Common myeloid progenitor, CD34-positive (primary cell): ENCODE measurements around the gene AGBL4.

Experiments used
- CTCF ChIA-PET: fragments of 350-600 bp; sonication (Branson Sonifier 250); formaldehyde crosslinking; loops from one replicate; lab custom pipeline; 2021; ENCODE audit warnings: antibody characterized with exemption; lab: Charles Lee
- POLR2A ChIA-PET: fragments of 350-600 bp; sonication (Branson Sonifier 250); formaldehyde crosslinking; loops from one replicate; lab custom pipeline; 2021; ENCODE audit warnings: antibody characterized with exemption; lab: Charles Lee
- DNase-seq, 3 donors: peaks; one replicate each; pipeline versions ENCODE4 v3.0.0 to v3.0.0-alpha.2; 2013
- H3K27ac ChIP-seq, 2 experiments: 1 replicate in 1 of 2; 2 replicates in 1 of 2; pipeline ENCODE4 v1.7.0; 2013; ENCODE audit warnings: inconsistent platforms in 2 of 2, low read length in 2 of 2, mild to moderate bottlenecking in 2 of 2, low read depth in 1 of 2, moderate library complexity in 1 of 2; ENCODE audit not compliant: severe bottlenecking in 2 of 2, insufficient read depth in 1 of 2, poor library complexity in 1 of 2
- H3K27me3 ChIP-seq, 5 experiments: replicated peaks in 2 of 5; 1 replicate in 3 of 5; 2 replicates in 2 of 5; pipeline versions ENCODE4 v1.6.1 to v1.7.0; 2013; ENCODE audit warnings: low read length in 4 of 5, mild to moderate bottlenecking in 2 of 5, moderate library complexity in 2 of 5, inconsistent platforms in 1 of 5; ENCODE audit not compliant: insufficient read depth in 5 of 5, control insufficient read depth in 4 of 5
- H3K36me3 ChIP-seq, 4 experiments: 1 replicate in 2 of 4; 2 replicates in 2 of 4; pipeline versions ENCODE4 v1.6.1 to v1.7.0; 2013; ENCODE audit warnings: low read length in 3 of 4, control low read depth in 1 of 4, mild to moderate bottlenecking in 1 of 4; ENCODE audit not compliant: control insufficient read depth in 4 of 4, insufficient read depth in 4 of 4
- H3K4me1 ChIP-seq, 4 experiments: 1 replicate in 3 of 4; 2 replicates in 1 of 4; pipeline versions ENCODE4 v1.6.1 to v1.7.1; 2013; ENCODE audit warnings: low read length in 3 of 4, mild to moderate bottlenecking in 3 of 4, control low read depth in 1 of 4, inconsistent platforms in 1 of 4, moderate library complexity in 1 of 4; ENCODE audit not compliant: control insufficient read depth in 4 of 4, insufficient read depth in 4 of 4; ENCODE audit errors: control extremely low read depth in 1 of 4
- H3K4me3 ChIP-seq, 7 experiments: 1 replicate in 4 of 7; 2 replicates in 3 of 7; pipeline versions ENCODE4 v1.5.1 to v1.7.0; 2013; ENCODE audit warnings: mild to moderate bottlenecking in 7 of 7, low read length in 6 of 7, moderate library complexity in 6 of 7, inconsistent platforms in 2 of 7, low read depth in 2 of 7, control low read depth in 1 of 7; ENCODE audit not compliant: insufficient read depth in 4 of 7, control insufficient read depth in 1 of 7; ENCODE audit errors: extremely low read depth in 1 of 7
- H3K9me3 ChIP-seq, 5 experiments: 1 replicate in 4 of 5; 2 replicates in 1 of 5; pipeline versions ENCODE4 v1.6.1 to v1.7.1; 2013; ENCODE audit warnings: low read length in 4 of 5, mild to moderate bottlenecking in 2 of 5, inconsistent platforms in 1 of 5, low read depth in 1 of 5, moderate library complexity in 1 of 5; ENCODE audit not compliant: control insufficient read depth in 4 of 5, insufficient read depth in 2 of 5; ENCODE audit errors: control extremely low read depth in 1 of 5
- WGBS: methylation state at CpG from one replicate; pipeline ENCODE4 v1.1.5; 2013; ENCODE audit not compliant: insufficient coverage; 5-methylcytosine and 5-hydroxymethylcytosine counted together

AGBL4 gene

DNA sequence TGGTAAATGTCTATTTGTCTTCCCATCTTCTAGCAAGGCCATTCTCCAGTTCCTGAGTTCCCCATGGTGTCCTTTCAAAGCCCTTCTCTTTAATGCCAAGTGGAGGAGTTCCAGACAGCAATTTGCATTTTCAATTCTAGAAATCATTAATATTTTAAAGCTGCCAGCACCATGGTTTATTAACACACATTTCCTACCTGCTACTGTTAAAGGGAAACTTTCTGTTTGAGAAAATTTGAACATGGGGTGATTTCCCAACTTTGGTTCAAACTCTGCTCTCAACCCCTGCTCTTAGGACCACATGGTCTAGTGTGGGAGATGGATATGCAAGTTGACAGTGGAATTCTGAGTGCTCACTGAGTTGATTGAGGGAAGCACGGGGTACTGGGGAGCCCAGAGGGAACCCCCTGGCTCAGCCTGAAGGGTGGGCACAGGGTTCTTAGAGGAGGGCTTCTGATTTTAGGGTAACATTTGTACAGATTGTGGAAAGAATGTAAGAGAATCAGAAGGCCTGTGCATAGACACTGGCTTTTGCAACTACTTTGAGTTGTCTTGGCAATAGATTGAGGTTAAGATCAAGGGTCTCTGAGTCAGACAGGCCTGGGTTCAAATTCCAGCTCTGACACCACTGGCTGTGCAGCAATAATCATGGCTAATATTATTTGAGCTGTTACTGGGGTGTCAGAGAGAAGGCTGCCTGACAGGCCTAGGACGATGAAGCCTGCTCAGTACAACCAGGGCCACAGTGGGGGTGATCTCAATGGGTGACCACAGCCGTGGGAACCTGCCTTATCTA lies 1344.8 kb downstream of the AGBL4 start:
- POLR2A ChIA-PET: no interaction called here
- Histone ChIP-seq H3K36me3 (no peaks in the 10 kb centered on the region), H3K4me3 (no peak overlapping the region), H3K27ac (no peak overlapping the region), H3K27me3 (peaks cover 0 to 2% (median 0%) of the 10 kb centered on the region in 5 experiments), H3K4me1 (no peaks in the 10 kb centered on the region), H3K9me3 (no peaks in the 10 kb centered on the region)
- CTCF ChIA-PET: interaction anchor here (1.1 to 4.5 kb wide), 7 partner anchors 7 to 1654 kb away, joined by 4 to 43 read pairs (median 10); no protein-coding TSS in a partner anchor
- WGBS: 100% methylated on average over 2 of the region's 3 CpGs
- no peak for DNase-seq

DNA sequence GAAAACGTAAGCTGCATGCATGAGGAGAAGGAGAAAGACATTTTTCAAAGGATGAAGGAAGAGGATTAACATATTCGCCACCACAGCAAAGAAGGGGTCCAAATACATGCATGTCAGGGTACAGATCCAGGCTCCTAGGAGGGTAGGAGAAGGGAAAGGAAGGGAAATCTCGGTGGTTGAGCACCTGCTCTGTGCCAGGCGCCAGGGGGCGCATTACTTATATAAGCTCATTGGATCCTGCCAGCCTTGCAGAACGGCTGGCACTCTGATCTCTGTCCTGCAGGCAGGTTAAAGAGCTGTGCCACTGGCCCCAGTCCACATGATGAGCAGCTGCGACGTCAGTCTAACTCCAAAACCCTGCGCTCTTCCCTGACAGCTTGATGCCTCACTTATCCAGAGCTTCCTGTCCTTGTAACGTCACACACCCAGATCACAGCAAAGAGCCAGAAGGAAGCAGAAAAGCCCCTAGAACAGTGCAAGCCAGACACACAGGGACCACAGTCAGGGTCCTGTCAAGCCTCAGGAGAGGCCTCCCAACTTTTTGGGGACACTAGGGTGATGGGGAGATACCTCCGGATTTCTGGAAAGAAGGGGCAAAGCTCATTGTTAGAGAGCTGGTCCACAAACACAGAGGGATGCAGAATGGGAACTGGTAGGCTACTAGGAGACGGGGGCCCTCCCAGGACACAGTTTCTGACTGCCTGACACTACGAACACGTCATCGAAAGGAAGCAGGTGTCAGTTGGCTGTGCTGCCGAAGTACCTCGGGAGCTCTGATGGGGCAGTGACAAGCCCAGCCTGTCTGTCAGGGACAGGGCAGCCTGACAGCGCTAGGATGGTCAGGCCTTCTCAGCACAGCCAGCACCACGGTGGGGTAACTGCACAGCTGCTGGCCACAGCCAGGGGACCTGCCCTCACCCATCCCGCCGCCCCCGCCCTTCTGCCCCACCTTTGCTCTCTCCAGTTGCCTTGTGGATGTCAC lies 1346.2 kb downstream of the AGBL4 start:
- Histone ChIP-seq H3K4me3 (no peak overlapping the region), H3K4me1 (no peaks in the 10 kb centered on the region), H3K36me3 (no peaks in the 10 kb centered on the region), H3K27me3 (peaks cover 0 to 2% (median 0%) of the 10 kb centered on the region in 5 experiments), H3K9me3 (no peaks in the 10 kb centered on the region), H3K27ac (no peak overlapping the region)
- DNase-seq: peak; percentile 50 to 71 (median 67)
- CTCF ChIA-PET: interaction anchor here (0.8 to 4.5 kb wide), 20 partner anchors 8 to 1665 kb away, joined by 3 to 43 read pairs (median 4); no protein-coding TSS in a partner anchor
- POLR2A ChIA-PET: no interaction called here
- WGBS: 50% methylated on average over 19 of the region's 22 CpGs

DNA sequence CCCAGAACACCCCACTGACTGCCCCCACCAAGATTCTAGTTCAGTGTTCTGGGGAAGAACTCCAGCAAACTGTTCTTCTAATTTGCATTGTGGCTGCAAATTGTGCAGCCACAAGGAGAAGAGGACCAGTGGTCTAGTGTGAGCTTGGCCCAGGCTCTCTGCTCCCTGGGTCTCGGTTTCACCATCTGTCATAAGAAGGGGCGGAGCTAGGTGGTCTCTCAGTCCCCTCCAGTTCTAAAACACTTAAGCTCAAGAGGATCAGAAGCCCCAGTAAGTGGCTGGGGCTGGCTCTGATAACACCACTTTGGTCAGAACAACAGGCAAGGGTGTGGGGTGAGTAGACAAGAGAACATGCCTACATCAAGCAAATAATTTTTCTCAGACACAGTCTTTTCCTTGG lies 1346.9 kb downstream of the AGBL4 start:
- Histone ChIP-seq H3K36me3 (no peaks in the 10 kb centered on the region), H3K27me3 (peaks cover 0 to 2% (median 0%) of the 10 kb centered on the region in 5 experiments), H3K27ac (no peak overlapping the region), H3K4me3 (no peak overlapping the region), H3K4me1 (no peaks in the 10 kb centered on the region), H3K9me3 (no peaks in the 10 kb centered on the region)
- 77% methylated on average over 2 of the region's 2 CpGs for WGBS
- ChIA-PET CTCF (interaction anchor here (0.8 to 4.5 kb wide), 17 partner anchors 11 to 1656 kb away, joined by 3 to 43 read pairs (median 4); no protein-coding TSS in a partner anchor), POLR2A (no interaction called here)
- DNase-seq: no peak

- Histone ChIP-seq H3K4me1 (no peaks in the 10 kb centered on the region), H3K27me3 (peaks cover 0 to 2% (median 0%) of the 10 kb centered on the region in 5 experiments), H3K9me3 (no peaks in the 10 kb centered on the region), H3K36me3 (no peaks in the 10 kb centered on the region), H3K27ac (no peak overlapping the region), H3K4me3 (no peak overlapping the region)
- ChIA-PET POLR2A (no interaction called here), CTCF (interaction anchor here (0.8 to 4.5 kb wide), 9 partner anchors 10 to 1656 kb away, joined by 3 to 43 read pairs (median 5); no protein-coding TSS in a partner anchor)
- 83% methylated on average over 4 of the region's 7 CpGs for WGBS
- DNase-seq: no peak
These were observed 1347.4 kb downstream of the AGBL4 start for GRCh38 chr1:48676376-48676775.

DNA sequence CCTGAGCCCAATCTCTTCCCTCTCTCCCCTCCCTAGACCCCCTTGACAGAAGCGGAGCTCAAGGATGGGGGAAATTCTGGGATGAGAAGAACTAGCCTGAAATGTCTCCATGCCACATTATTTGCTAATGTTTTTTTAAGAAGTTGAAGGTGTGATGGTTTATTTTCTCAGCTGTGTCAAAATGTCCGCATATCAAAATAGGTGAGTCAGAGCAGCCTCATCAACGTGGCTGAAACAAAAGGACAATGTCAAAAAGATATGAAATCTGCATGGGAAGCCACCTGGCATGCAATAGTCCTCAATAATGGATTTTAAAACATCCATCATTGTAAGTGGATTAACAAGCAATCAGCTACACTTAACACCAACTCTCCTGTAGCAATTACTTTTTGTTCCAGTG lies 1348.5 kb downstream of the AGBL4 start:
- WGBS: 75% methylated on average over 2 of the region's 3 CpGs
- ChIA-PET POLR2A (no interaction called here), CTCF (interaction anchor here (0.6 to 2.1 kb wide), 5 partner anchors 8 to 1673 kb away, joined by 3 to 6 read pairs (median 4); no protein-coding TSS in a partner anchor)
- Histone ChIP-seq H3K9me3 (no peaks in the 10 kb centered on the region), H3K4me3 (no peak overlapping the region), H3K4me1 (no peaks in the 10 kb centered on the region), H3K27ac (no peak overlapping the region), H3K27me3 (peaks cover 0 to 2% (median 0%) of the 10 kb centered on the region in 5 experiments), H3K36me3 (no peaks in the 10 kb centered on the region)
- no peak for DNase-seq

GRCh38 chr1:48674641-48675040 lies 1349.1 kb downstream of the AGBL4 start:
- no peaks in the 10 kb centered on the region for H3K9me3 ChIP-seq
- H3K27ac ChIP-seq: no peak overlapping the region
- H3K4me1 ChIP-seq: no peaks in the 10 kb centered on the region
- WGBS: 100% methylated on average over 1 of the region's 2 CpGs
- no peaks in the 10 kb centered on the region for H3K36me3 ChIP-seq
- ChIA-PET POLR2A (no interaction called here), CTCF (interaction anchor here (1.6 to 2.1 kb wide), 2 partner anchors 9 to 143 kb away, joined by 6 read pairs; no protein-coding TSS in a partner anchor)
- peak in 2 of 3 donors; percentile 16 to 21 for DNase-seq
- H3K4me3 ChIP-seq: no peak overlapping the region
- H3K27me3 ChIP-seq: peaks cover 0 to 2% (median 0%) of the 10 kb centered on the region in 5 experiments
